ENCODE measurements around the gene HDDC2.

The HDDC2 gene, protein sequence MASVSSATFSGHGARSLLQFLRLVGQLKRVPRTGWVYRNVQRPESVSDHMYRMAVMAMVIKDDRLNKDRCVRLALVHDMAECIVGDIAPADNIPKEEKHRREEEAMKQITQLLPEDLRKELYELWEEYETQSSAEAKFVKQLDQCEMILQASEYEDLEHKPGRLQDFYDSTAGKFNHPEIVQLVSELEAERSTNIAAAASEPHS

GRCh38 chr6:125301435-125302391, at the start of gene HDDC2:
Gene HDDC2, minus strand, starts transcription at chr6:125301967. Its CDS starts 35 bp downstream, at chr6:125301932.
- DNase-seq (ENCODE audit: low read depth in 2 of 2, low spot score in 1 of 2): peak in 1 of 2 donors; percentile 12

DNA sequence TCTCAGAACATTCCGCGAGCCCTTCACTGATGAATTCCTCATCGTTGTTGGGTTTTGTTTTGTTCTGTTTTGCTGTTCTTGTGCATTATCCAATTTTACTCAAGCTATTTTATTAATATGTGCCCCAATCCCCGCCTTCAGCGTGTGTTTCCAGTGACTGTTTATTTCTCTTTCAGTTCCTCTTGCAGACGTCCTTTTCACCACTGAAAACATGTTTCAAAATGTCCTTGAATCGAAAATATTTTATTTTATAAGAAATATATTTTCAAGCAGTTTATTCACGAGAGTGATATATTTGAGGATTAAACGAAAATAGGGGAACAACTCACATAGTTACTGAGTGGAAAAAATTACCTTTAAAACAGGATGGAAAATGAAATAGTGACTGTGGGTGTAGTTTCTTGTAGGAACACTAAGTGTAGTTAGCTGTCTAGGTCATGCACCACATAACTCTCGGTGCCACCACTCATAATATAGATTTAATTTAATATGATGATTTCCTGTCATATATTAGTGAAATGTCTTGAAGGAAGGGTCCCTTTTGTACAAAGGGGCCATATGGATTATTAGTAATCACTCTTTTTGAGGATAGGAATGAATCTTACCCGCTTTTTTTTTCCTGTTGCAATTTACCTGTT, 45.3 kb upstream of the HDDC2 start:
- no peak for DNase-seq (ENCODE audit: low read depth in 2 of 2, low spot score in 1 of 2)

DNA sequence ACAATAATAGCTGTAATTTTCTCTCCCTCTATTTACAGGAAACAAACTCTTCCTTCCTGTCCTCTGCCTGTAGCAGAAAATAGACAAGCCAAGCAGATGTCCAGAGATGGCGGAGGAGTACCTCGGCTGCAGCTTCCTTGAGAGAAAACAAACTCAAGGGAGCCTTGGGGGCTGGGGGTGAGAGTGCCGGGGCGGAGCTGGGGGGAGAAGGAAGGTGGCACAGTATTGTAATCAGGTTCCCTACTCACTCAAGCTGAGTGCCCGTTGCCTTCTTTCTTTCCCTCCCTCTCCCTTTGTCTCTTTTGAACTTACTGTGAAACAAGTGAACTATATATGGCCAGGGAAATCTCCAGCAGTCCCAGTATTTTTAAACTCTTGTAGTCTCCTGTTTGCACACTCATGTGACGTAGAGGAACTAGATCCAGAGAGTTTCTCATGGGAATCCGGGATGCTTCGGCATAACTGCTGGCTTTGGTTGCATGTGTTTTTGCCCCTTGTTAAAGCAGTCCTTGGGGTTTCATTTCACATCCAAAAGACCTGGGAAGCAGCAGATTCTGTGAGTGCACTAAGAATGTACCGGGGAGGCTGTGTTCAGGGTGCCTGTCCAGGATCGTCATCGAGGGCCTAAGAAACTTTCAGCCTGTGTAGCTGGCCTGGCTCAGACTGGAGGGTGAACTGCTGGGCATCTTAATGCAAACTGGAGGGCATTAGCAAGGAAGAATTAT, 44.6 kb upstream of the HDDC2 start:
- DNase-seq (ENCODE audit: low read depth in 2 of 2, low spot score in 1 of 2): no peak

DNA sequence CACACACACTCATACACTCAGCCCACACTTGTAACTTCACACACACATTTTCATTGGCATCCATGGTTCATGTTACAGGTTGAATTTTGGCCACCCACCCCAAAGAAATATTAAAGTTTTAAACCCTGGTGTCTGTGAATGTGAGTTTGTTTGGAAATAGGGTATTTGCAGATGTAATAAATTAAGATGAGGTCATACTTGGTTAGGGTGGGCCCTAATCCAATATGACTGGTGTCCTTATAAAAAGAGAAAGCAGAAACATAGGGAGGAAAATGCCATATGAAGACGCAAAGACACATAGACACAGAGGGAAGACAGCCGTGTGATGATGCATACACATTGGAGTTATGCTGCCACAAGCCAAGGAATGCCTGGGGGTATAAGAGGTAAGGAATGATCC, 39.7 kb upstream of the HDDC2 start:
- no peak for DNase-seq (ENCODE audit: low read depth in 2 of 2, low spot score in 1 of 2)

DNA sequence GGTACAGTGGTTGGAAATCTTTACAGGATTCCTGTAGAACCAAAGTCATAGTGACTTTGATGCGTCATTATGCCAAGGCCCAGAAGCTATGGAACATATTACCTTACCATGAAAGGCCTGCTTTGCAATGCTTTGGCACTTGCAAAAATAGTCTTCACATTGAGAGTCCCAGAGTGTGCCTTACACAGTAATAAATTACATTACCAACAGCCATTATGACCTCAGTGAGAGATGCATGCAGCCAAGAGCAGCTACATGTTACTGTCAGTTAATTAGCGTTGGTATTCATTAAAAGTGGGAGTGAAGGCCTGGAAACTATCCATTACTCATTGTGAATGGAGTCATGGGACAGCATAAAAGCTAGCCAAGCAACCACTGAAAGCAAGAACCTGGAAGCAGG, 39.2 kb upstream of the HDDC2 start:
- DNase-seq (ENCODE audit: low read depth in 2 of 2, low spot score in 1 of 2): no peak

- no peak for DNase-seq (ENCODE audit: low read depth in 2 of 2, low spot score in 1 of 2)
Observed at GRCh38 chr6:125340175-125340835, 38.5 kb upstream of the HDDC2 start.

GRCh38 chr6:125339653-125340052, 37.9 kb upstream of the HDDC2 start:
- no peak for DNase-seq (ENCODE audit: low read depth in 2 of 2, low spot score in 1 of 2)

DNA sequence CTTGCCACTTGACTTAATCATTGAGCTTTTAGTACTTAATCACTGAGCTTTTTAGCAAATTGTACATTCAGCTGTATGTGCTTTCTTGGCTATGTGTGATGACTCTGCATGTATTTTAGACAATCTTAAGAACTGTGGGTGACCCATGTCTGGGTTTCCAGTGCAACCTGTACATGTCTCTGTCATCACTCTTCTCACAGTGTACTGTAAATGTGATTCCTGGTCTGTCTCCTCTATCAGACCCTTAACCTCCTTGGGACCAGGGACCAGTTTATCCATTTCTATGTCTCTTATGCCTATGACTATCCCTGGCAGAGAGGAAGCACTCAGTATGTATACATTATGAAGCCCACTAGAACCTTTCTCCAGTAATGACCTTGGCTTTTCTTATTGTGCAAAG, 36.6 kb upstream of the HDDC2 start:
- no peak for DNase-seq (ENCODE audit: low read depth in 2 of 2, low spot score in 1 of 2)

- no peak for DNase-seq (ENCODE audit: low read depth in 2 of 2, low spot score in 1 of 2)
Observed at GRCh38 chr6:125337706-125338105, 35.9 kb upstream of the HDDC2 start.

DNA sequence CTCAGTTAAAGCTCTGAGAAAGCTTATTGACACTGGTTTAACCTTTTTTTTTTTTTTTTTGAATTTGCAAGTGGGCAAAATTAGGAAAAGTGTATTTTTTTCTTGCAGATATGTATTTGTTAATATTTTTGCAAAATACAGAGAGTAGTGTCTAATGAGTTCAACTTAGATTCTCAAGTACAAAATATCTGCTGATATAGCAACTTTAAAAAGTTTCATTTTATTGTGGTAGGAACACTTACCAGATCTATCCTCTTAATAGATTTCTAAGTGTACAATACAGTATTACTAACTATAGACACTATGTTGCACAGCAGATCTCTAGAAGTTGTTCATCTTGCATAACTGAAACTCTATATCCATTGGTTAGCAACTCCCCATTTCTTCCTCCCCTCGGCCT, 30.9 kb upstream of the HDDC2 start:
- no peak for DNase-seq (ENCODE audit: low read depth in 2 of 2, low spot score in 1 of 2)

GRCh38 chr6:125325586-125325985, 23.8 kb upstream of the HDDC2 start:
- DNase-seq (ENCODE audit: low read depth in 2 of 2, low spot score in 1 of 2): no peak

DNA sequence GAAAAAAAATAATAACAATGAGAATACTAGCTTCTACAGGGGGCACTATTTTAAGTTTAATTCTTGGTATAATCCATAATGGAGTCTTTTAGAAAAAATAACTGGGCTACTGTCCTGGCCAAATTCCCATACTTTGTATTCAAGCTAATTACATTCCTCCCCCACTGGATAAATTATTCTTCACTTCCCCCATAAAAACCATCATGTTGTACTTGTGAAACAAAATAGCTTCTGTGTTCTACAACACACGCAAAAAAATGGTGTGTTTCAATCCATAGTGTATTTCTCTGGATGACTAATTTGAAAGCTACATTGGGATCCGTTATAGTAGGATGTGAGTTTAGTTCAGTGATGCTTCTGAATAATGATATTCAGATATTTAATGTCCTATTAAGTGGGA, 21.6 kb upstream of the HDDC2 start:
- no peak for DNase-seq (ENCODE audit: low read depth in 2 of 2, low spot score in 1 of 2)

DNA sequence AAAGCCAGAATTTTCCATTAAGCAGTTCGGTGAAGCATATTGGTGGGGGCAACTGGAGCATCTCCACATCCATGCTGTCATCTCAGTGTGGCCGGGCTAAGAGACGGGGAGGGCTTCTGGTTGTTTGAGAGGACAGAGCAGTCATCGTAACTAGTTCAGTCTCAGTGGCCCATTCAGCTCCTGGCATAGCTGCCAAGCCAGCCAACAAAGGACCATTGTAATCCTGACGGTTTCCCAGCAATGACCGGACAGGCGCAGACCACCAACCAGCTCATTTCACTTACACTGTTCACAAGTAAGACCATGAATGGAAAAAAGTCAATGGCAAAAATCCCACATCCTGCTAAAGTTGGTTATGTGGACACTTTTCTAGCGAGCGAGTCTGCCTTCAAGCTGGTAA, 14.9 kb upstream of the HDDC2 start:
- no peak for DNase-seq (ENCODE audit: low read depth in 2 of 2, low spot score in 1 of 2)

GRCh38 chr6:125315548-125315947, 13.8 kb upstream of the HDDC2 start:
- DNase-seq (ENCODE audit: low read depth in 2 of 2, low spot score in 1 of 2): no peak

- DNase-seq (ENCODE audit: low read depth in 2 of 2, low spot score in 1 of 2): no peak
Observed at GRCh38 chr6:125314009-125314581, 12.3 kb upstream of the HDDC2 start.

DNA sequence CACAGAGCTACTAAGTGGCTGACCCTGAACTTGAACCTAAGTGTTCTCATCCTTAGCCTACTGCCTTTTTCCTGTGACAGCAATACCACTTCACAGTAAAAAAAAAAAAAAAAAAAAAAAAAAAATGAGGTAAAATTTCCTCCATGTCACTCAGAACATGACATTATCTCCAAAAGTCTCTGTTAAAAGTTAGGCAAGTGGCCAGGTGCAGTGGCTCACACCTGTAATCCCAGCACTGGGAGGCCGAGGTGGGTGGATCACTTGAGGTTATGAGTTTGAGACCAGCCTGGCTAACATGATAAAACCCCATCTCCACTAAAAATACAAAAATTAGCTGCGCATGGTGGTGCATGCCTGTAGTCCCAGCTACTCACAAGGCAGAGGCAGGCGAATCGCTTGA, 11.2 kb upstream of the HDDC2 start:
- no peak for DNase-seq (ENCODE audit: low read depth in 2 of 2, low spot score in 1 of 2)

- no peak for DNase-seq (ENCODE audit: low read depth in 2 of 2, low spot score in 1 of 2)
Observed at GRCh38 chr6:125312478-125312877, 10.7 kb upstream of the HDDC2 start.

GRCh38 chr6:125310994-125311649, 9.4 kb upstream of the HDDC2 start:
- no peak for DNase-seq (ENCODE audit: low read depth in 2 of 2, low spot score in 1 of 2)

DNA sequence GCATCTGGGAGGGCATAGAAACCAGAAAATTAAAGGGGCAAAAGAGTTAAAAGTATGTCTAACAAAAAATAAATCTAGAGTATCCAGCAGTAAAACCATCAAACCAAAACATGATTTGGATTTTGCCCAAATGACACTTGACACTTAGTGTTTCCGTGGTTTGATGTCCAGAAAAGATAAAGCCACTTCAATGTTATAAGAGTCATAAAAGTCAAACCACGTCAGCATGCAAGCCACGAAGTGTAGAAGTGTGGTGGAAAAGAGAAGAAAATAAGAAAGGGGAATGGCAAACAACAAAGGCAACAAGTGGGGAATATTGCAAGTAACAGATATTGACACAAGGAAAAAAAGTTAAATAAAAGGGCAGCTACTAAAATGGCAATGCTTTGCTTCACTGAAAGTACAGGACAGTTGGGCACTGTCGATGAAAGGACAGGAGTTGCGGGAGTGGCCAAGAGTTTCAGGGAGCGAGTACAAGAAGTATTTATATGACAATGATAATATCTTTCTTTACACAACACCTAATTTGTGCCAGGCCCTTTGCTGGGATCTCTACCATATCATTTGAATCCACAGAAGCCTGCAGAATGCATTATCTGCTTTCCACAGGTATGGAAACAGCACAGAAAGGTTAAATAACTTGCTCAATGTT, 6.3 kb upstream of the HDDC2 start:
- no peak for DNase-seq (ENCODE audit: low read depth in 2 of 2, low spot score in 1 of 2)

All from stimulated activated CD8-positive, alpha-beta memory T cell treated with anti-CD3 and anti-CD28 coated beads, Interleukin-4, amount 100 ng/mL, for 4 hours (primary cell).